Measurements from ENCODE around the gene ATF7.
"Not testable (repeated sequence)": the region's sequence is repeated elsewhere in the genome, so short reads cannot be mapped to it uniquely, and the experiment has no call there.

ATF7 gene

DNA sequence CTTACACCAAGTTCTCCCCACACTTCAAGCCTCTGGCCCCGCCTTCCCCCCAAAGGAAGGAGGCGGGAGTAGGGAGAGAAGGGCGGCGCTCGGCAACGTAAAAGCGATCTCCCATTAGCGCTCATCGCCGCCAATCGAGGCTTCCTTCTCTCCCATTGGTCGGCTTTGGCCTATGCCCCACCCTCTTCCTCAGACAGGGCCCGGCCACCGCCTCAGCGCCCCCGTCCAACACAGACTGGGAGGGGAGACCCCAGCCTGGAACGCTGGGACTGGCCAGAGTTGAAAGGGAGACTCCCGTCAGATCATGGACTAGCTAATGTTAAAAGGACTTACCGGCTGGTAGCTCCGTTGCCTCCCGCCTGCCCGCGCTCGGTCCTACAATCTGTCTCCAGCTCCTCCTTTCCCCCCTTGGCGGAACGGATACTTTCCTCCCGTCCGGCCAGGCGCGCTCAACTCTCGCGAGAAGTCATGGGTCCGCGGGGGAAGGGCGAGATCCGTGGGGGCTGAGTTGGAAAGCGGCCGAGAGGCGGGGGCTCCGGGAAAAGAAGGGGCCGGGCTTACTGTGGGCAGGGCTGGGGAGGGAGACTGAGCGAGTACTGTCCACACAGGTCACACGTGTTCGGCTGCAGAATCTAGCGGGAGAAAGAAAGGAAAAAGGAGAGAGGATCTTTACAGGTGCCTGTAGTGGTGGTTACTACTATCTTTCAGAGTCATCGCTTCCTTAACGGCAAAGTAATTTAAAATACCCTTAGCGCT is at the start of gene ATF7:
Gene ATF7, minus strand, starts transcription at position 437 of the 756 bp plus-strand sequence. CDS start 25,382 bp downstream, outside the sequence.
- DNase-seq (ENCODE audit: low read depth in 2 of 2), result peak; percentile 97 to 99

DNA sequence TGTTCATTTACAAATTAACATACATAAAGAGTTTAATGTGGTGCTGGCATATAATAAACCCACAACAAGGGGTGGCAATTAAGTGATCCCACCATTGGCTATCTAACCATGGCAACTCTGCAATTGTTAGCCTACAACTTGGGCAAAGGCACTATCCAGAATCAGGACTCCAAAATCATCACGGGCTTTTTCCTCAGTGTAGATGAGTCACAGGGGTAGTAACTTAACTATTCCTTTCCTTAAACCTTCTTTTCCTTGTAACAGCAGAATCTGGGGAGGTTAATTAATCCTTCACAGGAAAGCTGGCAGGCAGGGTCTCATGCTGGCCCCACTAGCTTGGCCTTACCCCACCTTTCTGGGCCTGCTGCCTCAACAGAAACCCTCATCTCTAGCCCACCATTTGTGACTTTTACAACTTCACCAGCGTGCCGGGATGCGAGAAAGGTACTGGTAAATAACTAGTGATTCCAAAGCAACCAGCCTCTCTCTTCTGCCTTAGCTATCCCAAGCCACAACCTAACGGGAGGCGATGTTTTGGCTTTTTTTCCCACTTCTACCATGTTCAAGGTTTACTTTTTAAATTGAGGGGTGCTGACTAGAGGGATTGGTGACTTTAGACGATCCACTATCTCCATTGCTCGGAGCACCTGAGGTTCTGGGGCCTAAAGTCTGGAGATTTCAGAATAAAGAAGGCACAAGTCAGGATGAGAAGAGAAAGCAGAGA is 49.0 kb upstream of the ATF7 start:
- no peak for DNase-seq (ENCODE audit: low read depth in 2 of 2)

- DNase-seq (ENCODE audit: low read depth in 2 of 2), result no peak
These were observed 44.8 kb upstream of the ATF7 start for GRCh38 chr12:53670971-53671370.

GRCh38 chr12:53670308-53670707 is 44.1 kb upstream of the ATF7 start:
- DNase-seq (ENCODE audit: low read depth in 2 of 2), result no peak

GRCh38 chr12:53667080-53667479 is 40.9 kb upstream of the ATF7 start:
- DNase-seq (ENCODE audit: low read depth in 2 of 2), result no peak

GRCh38 chr12:53664936-53665335 is 38.8 kb upstream of the ATF7 start:
- DNase-seq (ENCODE audit: low read depth in 2 of 2), result no peak

GRCh38 chr12:53664191-53664590 is 38.0 kb upstream of the ATF7 start:
- DNase-seq (ENCODE audit: low read depth in 2 of 2), result no peak

DNA sequence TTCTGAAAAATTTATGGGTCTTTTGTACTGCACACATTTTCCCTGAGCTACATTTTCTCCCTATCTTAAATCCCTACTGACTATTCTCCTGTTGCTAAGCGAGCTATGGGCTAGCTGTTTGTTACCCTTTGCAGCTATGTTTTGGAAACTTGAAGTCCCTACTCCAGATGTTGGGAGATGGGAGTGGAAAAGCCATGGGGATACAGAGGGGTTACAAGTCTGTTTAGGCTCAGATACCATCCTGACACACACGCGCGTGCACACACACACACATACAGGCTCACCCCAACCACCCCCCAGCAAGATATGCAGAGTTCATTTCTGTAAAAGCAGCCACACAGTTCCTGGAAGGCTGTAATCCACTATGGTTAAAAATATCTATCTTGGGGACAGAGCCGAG is 33.9 kb upstream of the ATF7 start:
- DNase-seq (ENCODE audit: low read depth in 2 of 2), result no peak

DNA sequence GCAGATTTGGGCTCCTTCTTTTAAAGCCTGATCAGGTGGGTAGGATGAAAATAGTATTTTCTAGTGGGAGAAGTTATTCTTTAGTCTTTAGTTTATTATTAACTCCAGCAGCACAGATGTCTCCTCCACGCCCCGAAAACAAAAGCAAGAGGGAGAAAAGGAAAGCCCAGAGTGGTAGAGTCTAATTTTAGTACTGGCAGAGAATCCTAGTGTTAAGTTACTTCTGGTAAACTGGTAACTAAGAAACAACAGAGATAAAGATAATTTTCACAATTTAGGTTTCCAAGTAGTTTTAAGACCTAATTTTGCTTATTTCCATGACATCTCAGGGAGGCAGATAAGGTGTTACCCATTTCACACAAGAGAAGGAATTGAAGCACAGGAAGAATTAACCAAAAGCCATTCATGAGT is 33.4 kb upstream of the ATF7 start:
- DNase-seq (ENCODE audit: low read depth in 2 of 2), result no peak

DNA sequence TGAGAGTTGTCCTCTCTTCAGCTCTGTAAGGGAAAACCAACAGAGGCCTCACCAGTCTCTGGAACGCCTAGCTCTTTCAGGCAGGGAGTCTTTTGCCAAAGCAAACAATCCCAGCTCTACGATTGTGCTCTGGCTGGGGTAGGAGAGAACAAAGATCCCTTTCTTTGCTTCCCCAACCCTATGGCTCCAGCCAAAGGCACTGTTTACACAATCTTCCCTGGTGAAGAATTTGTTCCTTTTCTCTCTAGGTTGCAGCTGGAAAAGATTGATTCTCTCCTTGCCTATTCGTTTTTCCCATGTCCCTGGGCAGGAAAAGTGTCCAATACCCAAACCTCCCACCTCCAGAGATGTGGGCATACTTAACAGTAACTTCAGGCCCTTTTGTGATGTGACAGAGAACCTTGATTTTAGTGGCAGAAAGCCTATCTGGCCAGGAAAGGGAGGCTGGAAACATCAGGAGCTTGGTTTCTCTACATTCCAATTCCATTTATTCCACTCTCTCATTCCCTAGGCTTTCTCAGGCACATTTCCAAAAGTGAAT is 32.9 kb upstream of the ATF7 start:
- no peak for DNase-seq (ENCODE audit: low read depth in 2 of 2)

GRCh38 chr12:53657041-53657440 is 30.9 kb upstream of the ATF7 start:
- no peak for DNase-seq (ENCODE audit: low read depth in 2 of 2)

DNA sequence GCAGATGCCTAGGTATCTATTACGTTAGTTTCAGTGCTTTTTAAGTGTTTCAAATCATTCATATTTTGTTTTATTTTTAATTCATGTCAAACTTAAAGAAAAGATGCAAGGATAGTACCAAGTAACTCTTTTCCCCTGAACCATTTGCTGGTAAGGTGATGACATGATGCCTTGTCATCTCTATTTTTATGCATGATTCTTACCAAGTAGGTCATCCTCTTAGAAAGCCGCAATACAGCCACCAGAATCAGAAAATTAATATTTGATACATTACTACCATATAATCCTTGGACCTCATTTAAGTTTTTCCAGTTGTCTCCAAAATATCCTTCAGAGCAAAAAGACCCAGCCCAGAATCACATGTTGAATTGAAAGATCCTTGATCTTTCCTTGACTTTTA is 27.4 kb upstream of the ATF7 start:
- DNase-seq (ENCODE audit: low read depth in 2 of 2), result no peak

DNA sequence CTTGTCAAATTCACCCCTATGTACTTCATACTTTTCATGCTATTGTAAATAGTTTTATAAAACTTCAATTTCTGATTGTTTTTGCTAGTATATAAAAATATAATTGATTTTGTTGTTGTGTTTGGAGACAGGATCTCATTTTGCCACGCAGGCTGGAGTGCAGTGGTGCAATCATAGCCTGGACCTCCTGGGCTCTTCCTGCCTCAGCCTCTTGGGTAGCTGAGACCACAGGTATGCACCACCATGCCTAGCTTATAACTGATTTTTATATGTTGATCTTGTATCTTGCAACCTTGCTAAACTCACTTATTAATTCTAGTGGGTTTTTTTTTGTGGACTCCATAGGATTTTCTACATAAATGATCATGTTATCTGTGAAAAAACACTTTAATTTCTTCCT is 26.2 kb upstream of the ATF7 start:
- DNase-seq (ENCODE audit: low read depth in 2 of 2), result no peak

- no peak for DNase-seq (ENCODE audit: low read depth in 2 of 2)
These were observed 25.6 kb upstream of the ATF7 start for GRCh38 chr12:53651737-53652136.

DNA sequence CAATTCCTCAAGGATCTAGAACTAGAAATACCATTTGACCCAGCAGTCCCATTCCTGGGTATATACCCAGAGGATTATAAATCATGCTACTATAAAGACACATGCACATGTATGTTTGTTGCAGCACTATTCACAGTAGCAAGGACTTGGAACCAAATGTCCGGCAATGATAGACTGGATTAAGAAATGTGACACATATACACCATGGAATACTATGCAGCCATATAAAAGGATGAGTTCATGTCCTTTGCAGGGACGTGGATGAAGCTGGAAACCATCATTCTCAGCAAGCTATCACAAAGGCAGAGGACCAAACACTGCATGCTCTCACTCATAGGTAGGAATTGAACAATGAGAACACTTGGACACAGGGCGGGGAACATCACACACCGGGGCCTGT is 20.1 kb upstream of the ATF7 start:
- not testable (repeated sequence) for DNase-seq (ENCODE audit: low read depth in 2 of 2)

DNA sequence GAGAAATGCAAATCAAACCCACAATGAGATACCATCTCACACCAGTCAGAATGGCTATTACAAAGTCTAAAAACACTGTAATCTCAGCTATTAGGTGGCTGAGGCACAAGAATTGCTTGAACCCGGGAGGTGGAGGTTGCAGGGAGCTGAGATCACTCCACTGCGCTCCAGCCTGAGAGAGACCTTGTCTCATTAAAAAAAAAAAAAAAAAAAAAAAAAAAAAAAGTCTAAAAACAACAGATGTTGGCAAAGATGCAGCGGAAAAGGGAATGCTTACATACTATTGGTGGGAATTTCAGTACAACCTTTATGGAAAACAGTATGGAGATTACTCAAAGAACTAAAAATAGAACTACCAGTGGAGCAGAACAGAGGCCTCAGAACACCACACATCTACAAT is 19.0 kb upstream of the ATF7 start:
- no peak for DNase-seq (ENCODE audit: low read depth in 2 of 2)

- DNase-seq (ENCODE audit: low read depth in 2 of 2), result no peak
These were observed 18.0 kb upstream of the ATF7 start for GRCh38 chr12:53644133-53644532.

- DNase-seq (ENCODE audit: low read depth in 2 of 2), result no peak
These were observed 17.2 kb upstream of the ATF7 start for GRCh38 chr12:53643232-53643979.

DNA sequence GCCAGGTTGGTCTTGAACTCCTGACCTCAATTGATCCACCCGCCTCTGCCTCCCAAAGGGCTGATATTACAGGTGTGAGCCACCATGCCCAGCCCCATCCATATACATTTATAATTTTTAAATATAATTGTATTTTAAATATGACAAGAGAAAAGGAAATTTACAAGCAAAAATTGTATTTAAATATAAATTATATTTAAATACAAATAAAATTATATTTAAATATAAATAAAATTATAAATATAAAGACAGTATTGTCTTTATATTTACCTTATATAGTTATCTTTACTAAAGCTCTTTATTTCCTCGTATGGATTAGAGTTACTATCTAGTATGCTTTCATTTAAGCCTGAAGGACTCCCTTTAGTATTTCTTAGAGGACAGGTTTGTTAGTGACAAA is 11.9 kb upstream of the ATF7 start:
- no peak for DNase-seq (ENCODE audit: low read depth in 2 of 2)

DNA sequence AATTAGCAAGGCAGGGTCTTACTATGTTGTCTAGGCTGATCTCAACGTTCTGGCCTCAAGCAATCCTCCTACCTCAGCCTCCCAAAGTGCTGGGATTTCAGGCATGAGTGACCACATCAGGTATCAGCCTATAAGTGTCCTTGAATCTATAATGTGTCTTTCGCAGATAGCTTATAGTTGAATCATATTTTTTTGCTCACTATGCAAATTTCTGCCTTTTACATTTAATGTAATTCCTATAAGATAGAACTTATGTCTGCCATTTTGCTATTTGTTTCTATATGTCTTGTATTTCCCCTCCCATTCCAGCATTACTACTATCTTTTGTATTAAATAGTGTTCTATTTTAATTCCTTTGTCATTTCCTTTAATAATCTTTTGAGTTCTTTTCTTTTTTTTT is 10.5 kb upstream of the ATF7 start:
- DNase-seq (ENCODE audit: low read depth in 2 of 2), result no peak

- DNase-seq (ENCODE audit: low read depth in 2 of 2), result not testable (repeated sequence)
These were observed 9.5 kb upstream of the ATF7 start for GRCh38 chr12:53635708-53636107.

DNA sequence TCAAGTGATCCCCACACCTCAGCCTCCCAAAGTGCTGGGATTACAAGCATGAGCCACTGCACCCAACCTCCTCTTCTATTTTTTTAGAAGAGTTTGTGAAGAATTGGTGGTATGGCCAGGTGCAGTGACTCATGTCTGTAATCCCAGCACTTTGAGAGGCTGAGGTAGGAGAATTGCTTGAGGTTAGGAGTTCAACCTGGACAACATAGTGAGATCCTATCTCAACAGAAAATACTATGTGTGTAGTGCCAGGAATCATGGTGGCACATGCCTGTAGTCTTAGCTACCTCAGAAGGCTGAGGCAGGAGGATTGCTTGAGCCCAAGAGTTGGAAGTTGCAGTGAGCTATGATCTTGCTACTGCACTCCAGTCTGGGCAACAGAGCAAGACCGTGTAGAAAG is 5.5 kb upstream of the ATF7 start:
- DNase-seq (ENCODE audit: low read depth in 2 of 2), result no peak
